Head of caudate nucleus (tissue), 42 donors: ENCODE measurements around the gene NHEJ1.

Experiments
- DNase-seq, 42 donors: peaks; one replicate each; pipeline versions ENCODE4 v3.0.0 to v3.0.0-alpha.2; 2020 to 2021; ENCODE audit warnings: mixed read lengths in 7 of 42
- intact Hi-C: fragments of 100-400 bp; cut with DNase I; formaldehyde crosslinking; loops from one replicate; pipeline ENCODE4 v1.15.0; 2022

Gene NHEJ1

DNA sequence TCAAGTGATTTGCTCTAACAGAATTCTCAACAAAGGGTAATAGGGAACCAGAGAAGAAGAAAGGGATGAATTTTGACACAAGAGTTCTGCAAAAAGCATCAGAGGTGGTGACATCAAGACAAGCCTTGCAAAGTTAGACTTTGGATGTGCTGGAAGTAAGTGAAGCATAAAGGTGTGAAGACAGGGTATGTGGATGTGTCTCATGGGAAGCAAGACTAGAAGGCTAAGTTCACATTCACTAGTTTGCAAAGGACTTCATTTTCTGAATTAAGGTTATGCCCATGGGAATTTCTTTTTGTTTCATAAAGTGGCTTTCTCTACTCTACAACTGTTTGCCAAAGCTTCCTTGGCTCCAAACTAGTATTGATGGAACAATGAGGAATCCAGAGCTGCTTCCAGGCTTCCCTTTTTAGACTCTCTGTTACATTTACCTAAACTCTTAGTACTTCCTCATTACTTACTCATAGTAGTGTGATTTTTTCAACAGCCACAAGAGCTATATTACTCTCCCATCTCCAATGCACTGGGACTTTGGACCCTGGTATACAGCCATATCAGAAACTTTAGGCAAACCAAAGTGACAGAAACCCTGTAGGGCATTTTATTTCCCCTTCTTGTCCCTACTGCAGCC lies 78.8 kb downstream of the NHEJ1 start:
- no peak for DNase-seq
- intact Hi-C loops, result no loop called here

DNA sequence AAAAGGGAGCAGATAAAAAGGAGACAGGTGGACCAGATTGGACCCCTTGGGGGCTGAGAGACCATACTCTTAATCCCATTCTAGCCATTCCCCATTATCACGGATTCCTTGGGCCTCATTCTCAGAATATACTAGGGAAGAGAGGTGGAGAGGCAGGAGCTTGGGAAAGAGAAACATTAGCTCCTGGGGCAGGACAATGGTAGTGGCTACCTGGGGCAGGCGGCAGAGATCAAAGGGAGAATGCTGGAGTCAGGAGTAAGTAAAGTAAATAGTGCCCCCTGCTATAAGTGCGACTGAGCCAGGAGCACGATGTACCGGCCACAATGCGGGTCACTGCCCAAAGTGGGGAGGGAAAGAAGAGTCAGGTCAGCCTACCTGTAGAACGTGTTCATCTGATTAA lies 79.5 kb downstream of the NHEJ1 start:
- intact Hi-C loops, result no loop called here
- DNase-seq, result no peak

DNA sequence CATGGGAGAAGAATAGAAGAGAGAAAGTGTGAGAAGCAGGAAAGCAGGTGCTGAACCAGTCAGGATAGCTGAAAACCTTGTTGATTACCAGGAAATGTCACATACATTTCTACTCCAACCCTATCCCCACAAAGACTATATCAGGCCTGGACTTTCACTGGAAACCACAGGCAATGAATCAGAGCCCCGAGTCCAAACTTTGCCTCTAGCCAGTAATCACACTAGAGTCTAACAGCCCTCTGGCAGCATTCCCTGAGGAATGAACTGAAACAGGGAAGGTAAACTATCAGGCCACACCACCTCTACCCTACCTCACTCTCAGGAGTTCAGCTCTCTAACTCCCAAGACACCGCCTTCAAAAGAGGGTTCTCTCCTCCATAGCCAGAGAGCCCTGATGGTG lies 81.2 kb downstream of the NHEJ1 start:
- DNase-seq, result no peak

DNA sequence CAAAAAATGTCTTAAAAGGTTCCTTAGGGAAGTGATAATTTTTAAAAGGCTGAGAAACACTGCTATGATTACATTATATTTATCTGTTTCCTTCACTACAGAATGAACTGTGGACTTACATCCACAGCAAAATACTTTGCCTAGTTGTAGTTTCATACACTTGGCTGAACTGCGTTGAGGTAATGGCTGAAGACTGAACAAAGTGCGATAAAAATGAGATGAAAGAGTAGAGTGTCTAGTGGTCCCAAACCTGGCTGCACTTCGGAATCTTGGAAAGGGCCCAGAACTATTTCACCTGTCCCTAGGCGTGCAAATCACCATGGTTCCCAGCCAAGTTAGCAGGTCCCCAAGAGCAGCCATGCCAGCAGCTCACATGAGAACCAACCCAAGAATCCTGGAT lies 81.7 kb downstream of the NHEJ1 start:
- intact Hi-C loops, result no loop called here
- DNase-seq, result no peak

More for the DNA sequence above, 81.2 kb downstream of the NHEJ1 start:
- intact Hi-C loops, result no loop called here

DNA sequence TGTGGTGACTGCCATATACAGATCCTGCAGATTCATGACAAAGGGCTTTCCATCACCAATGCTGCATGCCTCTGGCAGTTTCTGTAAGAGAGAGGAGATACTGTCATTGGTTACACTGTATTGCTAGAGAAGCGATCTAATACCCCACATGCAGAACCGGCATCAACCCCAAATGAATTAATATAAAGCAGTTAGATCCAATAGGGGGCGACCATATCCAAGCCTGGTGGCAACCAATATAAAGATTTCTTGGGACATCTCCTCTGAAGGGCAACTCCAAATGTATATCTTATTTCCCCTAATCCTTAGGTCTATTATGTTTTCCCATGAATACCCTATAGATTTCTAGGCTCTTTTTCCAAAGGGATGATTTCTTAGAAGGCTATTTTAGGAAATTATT lies 82.5 kb downstream of the NHEJ1 start:
- intact Hi-C loops, result no loop called here
- DNase-seq, result no peak

DNA sequence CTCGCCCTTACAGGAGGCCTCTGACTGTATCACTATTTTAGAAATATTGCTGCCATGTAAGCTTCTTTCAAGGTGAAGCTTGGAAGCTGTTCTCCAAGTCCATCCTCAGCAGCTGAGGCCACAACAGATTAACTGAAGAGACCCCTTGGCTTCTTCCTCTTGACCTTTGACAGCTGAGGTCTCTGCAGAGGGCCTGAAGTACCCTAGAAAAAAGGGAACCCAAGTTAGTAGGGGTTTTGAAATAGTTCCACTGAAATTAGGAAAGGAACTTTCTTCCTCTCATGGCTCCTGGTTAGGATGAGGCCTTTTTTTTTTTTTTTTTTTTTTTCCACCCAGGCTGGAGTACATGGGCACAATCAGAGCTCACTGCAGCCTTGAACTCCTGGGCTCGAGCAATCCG lies 84.4 kb downstream of the NHEJ1 start:
- intact Hi-C loops, result no loop called here
- no peak for DNase-seq

DNA sequence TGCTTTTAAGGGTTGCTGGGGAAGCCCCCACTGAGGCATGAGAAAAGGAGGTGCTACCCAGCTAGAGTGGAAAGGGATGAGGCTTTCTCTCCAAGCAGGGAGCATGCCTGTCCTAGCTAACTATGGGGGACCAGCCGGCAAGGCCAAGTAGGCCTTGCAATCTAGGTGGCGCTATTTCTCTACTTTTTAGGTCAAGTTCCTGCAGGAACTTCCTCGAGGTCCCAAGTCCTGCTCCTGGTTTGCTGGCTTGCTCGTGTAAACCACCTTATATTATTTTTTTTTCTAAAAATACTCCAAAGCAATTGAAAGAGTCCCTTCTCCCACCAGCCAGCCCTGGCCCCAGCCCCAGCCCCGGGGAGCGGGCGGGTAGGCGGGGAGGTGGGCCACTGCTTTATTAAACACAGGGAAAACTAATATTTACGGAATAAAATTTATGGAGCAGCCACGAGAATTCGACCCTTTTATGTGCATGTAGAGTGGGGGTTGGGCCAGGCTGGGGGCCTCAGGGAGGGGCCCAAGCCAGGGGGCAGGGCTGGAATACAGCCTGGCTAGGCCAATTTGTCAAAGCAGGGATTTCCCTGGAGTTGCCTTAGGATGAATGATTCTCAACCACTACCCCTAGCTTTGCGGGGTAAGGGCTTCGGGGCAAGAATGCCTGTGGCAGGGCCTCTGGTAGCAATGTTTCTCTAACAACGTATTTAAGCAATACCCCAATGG lies 87.0 kb downstream of the NHEJ1 start:
- intact Hi-C loops, result no loop called here
- peak in 20 of 42 donors; percentile 15 to 65 (median 36) for DNase-seq

DNA sequence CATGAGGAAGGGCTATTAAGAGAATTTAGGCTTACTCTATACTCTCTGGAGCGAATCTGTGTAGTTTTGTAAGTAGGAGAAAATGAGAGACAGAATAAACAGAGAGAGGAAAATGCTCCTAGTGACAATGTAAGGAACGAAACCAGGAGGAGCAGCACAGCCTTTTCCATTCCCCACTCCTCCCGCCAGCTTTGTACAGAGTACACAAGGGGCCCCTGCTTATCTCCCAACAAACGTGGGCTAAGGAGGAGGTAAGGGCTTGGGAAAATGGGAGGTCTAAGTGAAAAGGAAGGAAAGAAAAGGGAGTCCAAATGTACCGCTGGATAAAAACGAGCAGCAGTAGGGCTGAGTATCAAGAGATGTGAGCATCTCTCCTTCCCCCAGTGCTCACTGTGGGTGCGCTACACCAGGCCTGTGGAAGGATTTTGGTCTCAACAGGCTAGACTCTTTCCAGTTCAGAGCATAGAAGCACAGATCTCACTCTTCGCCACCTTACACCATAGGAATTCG lies 87.8 kb downstream of the NHEJ1 start:
- DNase-seq, result no peak
- intact Hi-C loops, result no loop called here

DNA sequence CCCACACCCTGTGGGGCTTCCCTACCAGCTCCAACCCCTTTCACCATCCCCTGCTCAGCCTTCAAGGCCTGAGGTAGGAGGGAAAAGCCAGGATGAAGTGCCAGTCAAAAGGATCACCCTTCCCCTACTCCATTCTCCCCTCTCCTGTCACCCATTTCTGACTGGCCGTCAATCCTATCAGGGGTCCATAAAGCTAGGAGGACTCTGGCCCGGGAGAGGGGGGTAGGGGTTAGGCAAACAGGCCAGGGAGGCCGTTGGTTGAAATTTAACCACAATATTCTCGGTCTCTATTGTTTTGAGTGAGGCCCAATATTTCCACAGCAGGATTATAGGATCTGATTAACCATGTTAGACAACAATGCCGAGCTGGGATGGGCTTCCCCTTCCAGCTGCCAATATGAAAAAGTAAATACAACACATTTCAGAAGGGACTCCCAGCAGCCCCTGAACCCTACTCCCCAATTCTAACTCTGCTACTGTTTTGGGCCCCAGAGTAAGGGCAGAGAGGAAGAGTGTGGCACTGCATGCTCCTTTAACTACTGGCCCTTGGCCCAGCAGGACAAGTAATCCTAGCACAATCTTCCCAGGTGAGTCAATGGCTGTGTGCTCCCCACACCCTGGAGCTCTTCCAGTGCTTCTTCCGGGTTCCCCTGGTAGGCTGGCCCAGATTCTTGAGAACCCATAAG lies 89.3 kb downstream of the NHEJ1 start:
- no peak for DNase-seq
- intact Hi-C loops, result no loop called here

DNA sequence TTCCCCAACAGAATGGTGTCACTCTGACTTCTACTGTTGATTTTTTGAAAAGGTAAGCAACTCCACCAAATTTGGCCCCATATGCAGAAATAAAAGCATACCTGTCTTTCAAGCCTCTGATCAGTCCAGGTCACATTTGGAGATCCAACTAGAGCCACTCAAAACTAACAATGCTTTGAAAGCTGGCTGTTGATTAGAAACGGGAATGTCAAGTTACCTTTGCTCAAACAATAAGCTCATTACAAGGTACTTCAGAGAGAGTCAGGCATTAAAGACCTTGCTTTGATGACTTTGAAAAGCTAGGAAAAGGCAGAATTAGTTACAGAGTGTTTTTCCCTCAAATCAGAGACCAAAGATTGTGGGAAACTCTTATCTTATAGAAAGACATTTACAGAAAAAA lies 95.1 kb downstream of the NHEJ1 start:
- no peak for DNase-seq
- intact Hi-C loops, result no loop called here

DNA sequence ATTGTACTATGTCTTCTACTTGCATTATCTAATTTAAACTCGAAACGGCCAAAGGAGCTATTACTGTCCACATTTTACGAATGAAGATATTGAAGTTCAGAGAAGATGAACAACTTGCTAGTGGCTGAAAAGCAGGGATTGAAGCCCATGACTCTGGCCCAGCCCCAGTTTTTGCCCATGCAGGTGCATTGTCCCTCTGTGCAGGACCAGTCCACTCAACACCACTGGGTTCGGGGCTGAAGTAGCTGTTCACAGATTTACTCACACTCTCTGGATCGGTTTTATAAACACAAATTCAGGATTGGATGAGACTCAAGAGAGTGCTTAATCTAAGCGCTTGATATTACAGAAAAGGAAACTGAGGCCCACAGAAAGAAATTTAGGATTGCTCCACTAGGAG lies 98.5 kb downstream of the NHEJ1 start:
- DNase-seq, result no peak
- intact Hi-C loops, result no loop called here

DNA sequence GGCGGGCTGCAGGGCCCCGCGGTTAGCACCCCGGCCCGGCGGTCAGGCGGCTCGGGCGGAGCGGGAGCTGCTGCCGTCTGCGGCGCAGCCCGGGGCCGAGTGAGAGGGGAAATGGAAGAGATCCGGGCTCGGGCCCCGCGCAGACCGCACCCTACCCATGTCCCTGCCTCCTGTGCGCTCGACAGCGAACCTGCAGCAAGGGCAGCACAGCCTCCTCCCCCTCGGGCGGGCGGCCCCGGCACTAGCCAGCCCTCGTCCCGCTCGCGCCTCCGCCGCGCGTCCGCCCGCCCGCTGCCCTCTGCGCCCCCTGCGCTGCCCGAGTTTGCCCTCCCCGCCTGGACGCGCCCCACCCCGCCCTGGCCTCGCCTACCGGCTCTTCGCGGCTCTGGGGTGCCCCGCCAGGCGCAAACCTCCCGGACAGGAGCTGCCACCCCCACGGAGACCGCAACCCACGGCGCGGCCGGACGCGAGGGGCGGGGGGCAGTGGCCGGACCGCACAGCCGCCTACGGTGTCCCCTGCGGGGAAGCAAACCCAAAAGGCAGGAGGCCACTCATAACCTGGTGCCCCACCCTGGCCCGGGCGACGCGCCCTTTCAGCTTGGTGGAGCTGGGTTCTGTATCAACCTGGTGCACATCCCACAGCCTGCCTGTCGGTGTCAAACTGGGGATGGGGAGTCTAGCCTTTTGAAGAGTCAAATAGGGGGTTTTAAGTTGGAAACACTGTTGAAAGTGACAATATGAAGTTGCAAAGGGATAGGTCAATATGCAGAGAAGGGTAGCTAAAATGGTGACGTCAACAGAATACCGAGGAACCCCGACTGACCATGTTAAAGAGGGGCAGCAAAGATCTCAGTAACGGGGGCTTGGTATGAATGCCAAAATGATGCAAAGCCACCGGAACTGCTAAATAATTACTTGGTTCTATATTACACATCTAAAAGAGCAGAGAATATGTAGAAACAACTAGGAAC lies 99.5 kb downstream of the NHEJ1 start, which contains the start of gene IHH:
Gene IHH, minus strand, starts transcription at position 101 of the 971 bp plus-strand sequence. CDS start 454 bp downstream, outside the sequence.
- no peak for DNase-seq

DNA sequence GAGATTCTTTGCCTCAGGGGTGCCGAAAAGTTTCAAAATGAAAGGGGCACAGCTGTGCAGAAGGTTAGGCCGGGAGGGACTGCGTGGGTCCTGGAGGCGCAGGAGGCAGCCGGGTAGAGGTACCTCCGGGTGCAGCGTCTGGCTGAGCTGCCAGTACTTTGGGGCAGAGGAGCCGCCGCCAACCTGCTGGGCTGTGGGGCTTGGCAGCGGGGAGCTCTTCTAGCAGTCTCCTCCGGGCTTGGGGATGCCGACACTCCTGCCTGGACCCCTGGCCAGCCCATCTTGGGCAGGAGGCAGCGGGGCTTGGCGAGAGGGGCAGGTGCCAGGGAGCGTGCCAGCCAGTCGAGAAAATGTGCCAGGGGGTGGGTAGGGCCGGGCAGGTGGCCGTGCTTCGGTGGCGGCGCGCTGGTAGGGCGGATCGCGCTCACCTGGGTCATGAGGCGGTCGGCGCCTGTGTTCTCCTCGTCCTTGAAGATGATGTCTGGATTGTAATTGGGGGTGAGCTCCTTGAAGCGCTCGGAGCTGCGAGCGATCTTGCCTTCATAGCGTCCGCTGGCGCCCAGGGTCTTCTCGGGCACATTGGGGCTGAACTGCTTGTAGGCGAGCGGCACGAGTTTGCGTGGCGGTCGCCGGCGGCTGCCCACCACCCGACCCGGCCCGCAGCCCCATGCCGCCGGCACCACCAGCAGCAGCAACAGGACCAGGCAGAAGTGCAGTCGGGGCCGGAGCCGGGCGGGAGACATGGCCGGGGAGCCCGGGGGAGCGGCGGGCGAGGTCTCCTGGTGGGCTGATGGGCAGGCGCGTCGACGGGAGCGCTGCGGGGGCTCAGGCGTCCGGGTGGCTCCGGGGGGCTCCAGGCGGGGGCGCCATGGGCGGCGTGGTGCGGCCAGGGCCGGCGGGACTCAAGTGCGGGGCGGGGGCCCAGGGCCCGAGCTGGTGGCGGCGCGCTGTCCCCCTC lies 100.6 kb downstream of the NHEJ1 start:
- DNase-seq, result no peak
- intact Hi-C loops, result loop anchor here (5.0 to 10.0 kb wide), 2 partner anchors 55 to 97 kb away; no protein-coding TSS in a partner anchor

More for the DNA sequence above, 99.5 kb downstream of the NHEJ1 start, which contains the start of gene IHH:
- intact Hi-C loops, result no loop called here

DNA sequence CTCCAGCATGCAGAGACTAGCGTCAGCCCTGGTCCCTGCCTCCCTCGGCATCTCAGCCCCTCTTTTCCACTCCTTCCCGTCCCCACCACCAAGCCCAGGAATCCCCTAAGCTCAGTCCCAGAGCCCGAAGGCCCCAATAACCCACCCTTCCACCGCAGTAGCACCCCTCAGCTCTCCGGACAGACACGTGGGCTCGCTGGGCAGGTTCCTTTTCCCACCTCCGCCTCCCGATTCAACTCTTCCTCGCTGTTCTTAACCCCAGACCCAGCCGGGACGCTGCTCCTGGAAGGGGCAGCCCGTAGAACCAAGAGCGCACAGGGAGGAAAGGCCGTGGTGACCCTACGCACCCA lies 101.3 kb downstream of the NHEJ1 start:
- no peak for DNase-seq
- intact Hi-C loops, result loop anchor here (5.0 to 10.0 kb wide), 2 partner anchors 55 to 98 kb away; no protein-coding TSS in a partner anchor

DNA sequence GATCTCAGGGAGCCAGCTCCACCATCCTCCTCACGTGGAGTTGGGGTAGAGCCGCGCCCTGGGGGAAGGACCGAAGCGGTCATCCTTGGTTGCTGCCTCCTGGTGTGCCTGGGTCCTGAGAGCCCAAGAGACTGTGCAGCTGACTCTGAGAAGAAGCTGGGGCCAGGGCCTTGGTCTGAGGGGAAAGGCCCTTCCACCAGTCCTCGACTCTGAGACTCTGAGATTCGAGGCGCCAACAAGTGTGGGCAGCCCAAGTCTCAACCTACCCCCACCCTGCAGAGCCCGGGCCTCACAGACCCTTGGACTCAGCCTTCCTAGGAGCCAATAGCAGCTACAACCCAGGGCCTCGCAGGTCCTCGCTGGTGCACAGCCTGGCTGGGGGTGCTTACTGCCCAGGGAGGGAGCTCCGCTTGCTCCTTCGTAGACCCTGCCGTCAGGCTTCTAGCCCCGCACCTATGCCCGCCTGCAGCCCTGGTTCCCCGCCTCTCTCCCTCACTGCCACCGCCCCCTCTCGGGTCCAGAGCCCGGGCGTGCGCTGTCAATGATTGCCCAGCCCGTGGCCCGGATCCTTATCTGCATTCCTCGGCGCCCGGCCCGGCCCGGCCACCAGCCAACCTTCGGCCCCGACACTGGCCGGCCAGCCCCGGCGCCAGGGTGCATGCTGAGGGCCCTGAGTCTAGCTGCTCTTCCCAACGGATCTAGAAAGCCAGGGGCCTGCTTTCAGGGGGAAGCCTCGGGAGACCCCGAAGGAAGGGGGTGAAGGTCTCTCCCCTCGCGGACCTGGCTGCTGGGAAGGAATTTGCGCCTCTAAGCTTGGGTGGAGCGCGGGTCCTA lies 101.9 kb downstream of the NHEJ1 start:
- no peak for DNase-seq
- intact Hi-C loops, result loop anchor here (5.0 to 10.0 kb wide), 2 partner anchors 56 to 99 kb away; no protein-coding TSS in a partner anchor

DNA sequence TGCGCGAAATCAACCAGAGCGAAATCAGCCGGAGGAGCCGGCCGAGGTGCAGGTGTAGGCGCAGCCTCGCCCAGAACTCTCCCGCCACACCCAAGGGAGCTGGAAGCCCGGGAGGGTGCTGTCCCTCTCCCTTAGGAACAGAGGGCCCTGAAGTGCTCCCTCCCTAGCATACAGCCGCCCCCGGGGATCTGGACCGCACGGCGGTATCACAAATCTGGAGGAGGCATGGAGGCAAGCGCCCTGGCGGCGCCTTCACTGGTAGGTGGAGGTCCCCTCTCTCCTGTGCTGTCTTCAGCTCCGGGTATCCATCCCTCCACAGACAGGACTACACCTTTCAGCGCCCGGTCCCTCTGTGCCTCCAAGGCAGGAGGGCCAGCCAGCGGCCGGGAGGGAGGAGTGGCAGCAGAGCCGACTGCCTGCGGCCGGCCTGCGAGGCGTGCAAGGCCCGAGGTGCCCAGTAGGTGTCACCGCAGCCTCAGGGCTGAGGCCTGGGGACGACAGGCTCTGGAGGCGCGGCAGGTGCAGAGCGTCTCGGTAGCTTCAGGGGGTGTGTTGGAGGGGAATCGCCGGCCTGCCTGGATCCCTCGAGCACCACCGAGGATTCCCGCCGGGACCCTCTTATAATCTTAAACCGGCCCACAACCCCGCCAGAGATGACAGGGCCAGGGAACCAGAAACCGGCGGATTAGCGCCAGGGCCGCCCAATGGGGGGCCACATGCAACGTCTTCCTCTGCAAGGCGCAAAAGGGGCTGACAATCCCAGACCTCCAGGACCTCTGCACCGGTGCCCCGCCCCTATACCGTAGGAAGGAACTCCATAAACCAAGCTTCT lies 102.7 kb downstream of the NHEJ1 start:
- intact Hi-C loops, result loop anchor here (5.0 to 10.0 kb wide), 2 partner anchors 57 to 99 kb away; no protein-coding TSS in a partner anchor
- peak; percentile 52 to 91 (median 80) for DNase-seq
